Activated CD4-positive, alpha-beta T cell treated with anti-CD3 and anti-CD28 coated beads, Interleukin-2, amount 50 U/mL, for 4 hours (primary cell): ENCODE measurements around the gene BIRC6.

ENCODE experiments used
- DNase-seq, 2 experiments: peaks; one replicate each; pipeline ENCODE4 v3.0.0-alpha.2; 2020

Gene BIRC6

GRCh38 chr2:32377928-32378327 is 21.1 kb downstream of the BIRC6 start:
- DNase-seq: no peak

- no peak for DNase-seq
These were observed 22.5 kb downstream of the BIRC6 start for GRCh38 chr2:32379352-32379751.

- DNase-seq: no peak
These were observed 27.0 kb downstream of the BIRC6 start for GRCh38 chr2:32383858-32384257.

GRCh38 chr2:32384529-32384928 is 27.7 kb downstream of the BIRC6 start:
- no peak for DNase-seq

- no peak for DNase-seq
These were observed 29.9 kb downstream of the BIRC6 start for GRCh38 chr2:32386739-32387138.

GRCh38 chr2:32399221-32399620 is 42.4 kb downstream of the BIRC6 start:
- DNase-seq: no peak

GRCh38 chr2:32402091-32402490 is 45.3 kb downstream of the BIRC6 start:
- no peak for DNase-seq

GRCh38 chr2:32403782-32404181 is 47.0 kb downstream of the BIRC6 start:
- DNase-seq: no peak

GRCh38 chr2:32404691-32405090 is 47.9 kb downstream of the BIRC6 start:
- no peak for DNase-seq

- DNase-seq: no peak
These were observed 59.7 kb downstream of the BIRC6 start for GRCh38 chr2:32416519-32416918.

- no peak for DNase-seq
These were observed 60.8 kb downstream of the BIRC6 start for GRCh38 chr2:32417659-32418058.

- DNase-seq: no peak
These were observed 62.0 kb downstream of the BIRC6 start for GRCh38 chr2:32418778-32419177.

- no peak for DNase-seq
These were observed 65.3 kb downstream of the BIRC6 start for GRCh38 chr2:32422133-32422532.

- no peak for DNase-seq
These were observed 66.7 kb downstream of the BIRC6 start for GRCh38 chr2:32423536-32423935.

- DNase-seq: no peak
These were observed 67.9 kb downstream of the BIRC6 start for GRCh38 chr2:32424739-32425138.

GRCh38 chr2:32425719-32426141 is 68.9 kb downstream of the BIRC6 start:
- no peak for DNase-seq

GRCh38 chr2:32427672-32428610 is 71.1 kb downstream of the BIRC6 start:
- DNase-seq: no peak

GRCh38 chr2:32430804-32431203 is 74.0 kb downstream of the BIRC6 start:
- DNase-seq: no peak

GRCh38 chr2:32436150-32436549 is 79.3 kb downstream of the BIRC6 start:
- DNase-seq: no peak

GRCh38 chr2:32442020-32442467 is 85.2 kb downstream of the BIRC6 start:
- no peak for DNase-seq

GRCh38 chr2:32446369-32446768 is 89.5 kb downstream of the BIRC6 start:
- no peak for DNase-seq

GRCh38 chr2:32450851-32451250 is 94.0 kb downstream of the BIRC6 start:
- DNase-seq: no peak

GRCh38 chr2:32452338-32453064 is 95.7 kb downstream of the BIRC6 start:
- no peak for DNase-seq
